ENCODE results near the gene CACNA2D3.
A peak's percentile ranks its signal among the peaks of the same experiment; 100 is the strongest.

The CACNA2D3 gene

DNA sequence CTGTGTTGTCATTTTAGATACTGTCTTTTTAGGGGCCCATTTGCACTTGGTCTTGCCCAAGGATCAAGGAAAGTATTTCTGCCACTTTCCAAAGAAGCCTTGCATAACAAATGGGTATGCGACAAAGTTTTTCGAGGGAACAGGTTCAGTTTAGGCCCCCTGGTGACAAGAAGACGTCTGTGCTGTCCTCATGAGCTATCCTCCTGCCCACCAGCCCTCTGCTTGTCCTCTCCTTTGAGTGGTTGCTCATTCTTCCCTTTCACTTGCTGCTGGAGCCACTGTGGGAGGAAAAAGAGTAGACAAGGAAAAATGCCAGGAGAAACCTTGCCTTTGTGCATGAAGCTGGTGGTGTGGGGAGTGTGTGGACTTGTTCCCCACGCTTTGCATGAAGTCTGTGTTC lies 171.9 kb downstream of the CACNA2D3 start:
- no peak for FAIRE-seq

DNA sequence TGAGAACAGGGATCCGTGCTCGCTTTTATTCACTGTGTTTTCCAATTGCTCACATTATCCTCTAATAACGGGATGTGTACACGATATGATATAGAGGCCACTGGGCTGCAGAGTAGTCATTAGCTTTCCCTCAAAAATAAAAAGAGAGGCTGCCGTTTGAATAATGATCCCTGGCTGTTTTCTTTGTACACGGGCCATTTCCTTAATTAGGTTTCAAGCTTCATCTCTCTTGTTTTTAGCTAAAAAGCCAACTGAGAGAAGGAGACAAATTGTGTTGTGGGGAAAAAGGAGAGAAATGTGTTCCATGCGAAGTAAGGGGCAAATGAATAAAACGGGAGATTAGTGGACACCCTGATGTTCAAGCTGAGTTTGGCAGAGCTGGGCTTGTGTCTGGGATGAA lies 174.2 kb downstream of the CACNA2D3 start:
- FAIRE-seq, result no peak

DNA sequence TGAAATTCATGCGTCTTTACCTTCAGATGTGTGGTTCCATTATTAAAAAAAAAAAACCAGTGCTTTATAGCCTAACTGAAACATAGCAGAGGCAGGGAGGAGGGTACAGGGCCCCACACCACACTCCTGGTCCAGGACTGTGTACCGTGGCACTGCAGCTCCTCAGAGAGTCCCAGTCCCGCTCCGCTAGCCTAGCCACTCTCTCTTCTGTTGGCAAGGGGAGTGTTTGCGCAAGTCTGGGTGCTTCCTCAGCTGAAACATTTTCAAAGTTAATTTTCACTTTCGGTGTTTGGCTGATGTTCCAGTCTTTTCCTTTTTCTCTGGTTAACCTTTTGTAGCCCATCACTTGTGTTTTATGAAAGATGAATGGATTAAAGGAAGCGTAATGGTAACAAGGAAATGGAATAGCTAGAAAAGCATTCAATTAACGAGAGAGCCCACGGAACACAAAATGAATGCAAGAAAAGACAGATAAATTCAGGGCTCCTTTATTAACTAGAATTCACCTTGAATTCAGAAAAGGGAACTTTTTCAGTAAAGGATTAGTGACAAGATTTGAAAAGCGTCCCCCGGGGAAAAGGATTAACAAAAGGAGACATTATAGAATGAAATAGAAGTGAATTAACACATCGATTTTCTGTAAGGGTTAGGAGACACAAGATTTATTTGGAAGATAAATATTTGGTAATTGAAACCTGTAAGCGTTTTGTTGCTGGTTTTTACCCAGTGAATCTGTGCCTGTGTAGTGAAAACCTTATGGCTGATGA lies 177.0 kb downstream of the CACNA2D3 start:
- peak; percentile 55 for FAIRE-seq

GRCh38 chr3:54303517-54304375 lies 181.4 kb downstream of the CACNA2D3 start:
- FAIRE-seq, result no peak

GRCh38 chr3:54304877-54305276 lies 182.5 kb downstream of the CACNA2D3 start:
- FAIRE-seq, result no peak

DNA sequence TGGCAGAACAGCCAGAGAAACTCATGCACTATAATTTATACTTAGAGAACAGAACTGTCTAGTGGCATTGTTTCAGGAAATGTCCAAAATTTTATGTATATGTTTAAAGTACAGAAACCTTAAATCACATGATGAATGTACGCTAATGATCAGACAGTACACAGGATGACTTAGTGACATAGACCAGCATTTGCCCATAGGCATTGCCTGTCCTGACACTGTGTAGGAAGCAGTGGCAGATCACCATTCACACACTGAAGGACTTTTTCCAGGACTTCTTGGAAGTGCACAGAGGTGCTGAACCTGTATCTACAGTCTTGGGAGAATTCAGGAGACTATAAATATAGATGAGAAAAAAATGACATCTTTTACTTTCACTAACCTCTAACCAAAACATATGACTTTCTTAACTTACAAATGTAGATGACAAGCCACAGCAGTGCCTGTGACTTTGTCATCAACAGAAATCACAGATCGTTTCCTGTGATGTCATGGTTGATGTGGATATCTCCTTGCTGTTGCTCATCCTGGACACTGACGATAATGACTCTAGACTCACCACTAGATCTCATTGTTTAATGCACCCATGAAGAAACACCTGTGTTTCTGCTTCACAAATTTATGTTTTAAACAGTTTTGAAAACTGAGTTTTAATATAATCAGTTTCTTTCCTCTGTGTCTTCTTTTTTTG lies 183.2 kb downstream of the CACNA2D3 start:
- no peak for FAIRE-seq

- no peak for FAIRE-seq
Observed at GRCh38 chr3:54307566-54308180, 185.3 kb downstream of the CACNA2D3 start.

DNA sequence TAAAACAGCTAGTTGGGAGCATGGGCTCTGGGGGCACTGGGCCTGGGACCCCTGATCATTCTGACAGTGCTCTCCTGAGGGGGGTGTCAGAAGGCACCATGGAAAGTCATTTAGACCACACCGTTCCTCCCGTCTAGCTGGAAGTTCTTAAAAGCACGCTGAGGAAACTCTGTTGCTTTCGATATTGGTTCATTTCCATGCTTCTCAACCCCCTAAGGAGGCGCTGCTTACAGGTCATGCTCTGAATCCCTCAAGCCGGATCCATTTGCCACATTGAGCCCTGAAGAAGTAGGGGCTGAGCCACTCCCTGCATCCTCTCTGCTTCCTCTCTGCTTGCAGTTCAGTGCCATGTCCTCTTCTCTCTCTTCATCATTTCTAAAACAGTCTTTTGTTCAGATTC lies 187.2 kb downstream of the CACNA2D3 start:
- no peak for FAIRE-seq

DNA sequence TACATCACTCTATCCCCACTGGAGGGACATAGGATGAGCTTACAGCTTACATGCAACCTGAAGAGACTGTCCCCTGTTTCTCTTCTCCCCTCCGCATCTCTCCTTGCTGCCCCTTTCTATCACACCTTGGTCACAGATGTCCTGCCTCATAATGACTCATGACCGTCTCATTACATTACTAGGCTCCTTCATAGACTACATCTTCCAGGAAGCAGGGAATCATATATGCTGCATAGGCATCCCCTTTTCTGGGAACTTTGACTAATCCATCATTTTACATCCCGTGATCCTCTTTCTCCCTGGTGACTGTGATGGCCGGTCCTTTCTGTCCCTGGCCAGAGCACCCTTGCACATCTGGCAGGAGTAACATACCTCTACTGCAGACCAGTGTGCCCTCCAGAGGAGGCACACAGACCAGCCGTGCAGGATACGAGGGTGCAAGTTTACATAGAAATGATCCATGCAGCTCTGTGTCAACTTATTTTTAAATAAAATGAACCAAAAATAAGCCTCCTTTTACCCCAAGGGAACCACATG lies 188.9 kb downstream of the CACNA2D3 start:
- no peak for FAIRE-seq

DNA sequence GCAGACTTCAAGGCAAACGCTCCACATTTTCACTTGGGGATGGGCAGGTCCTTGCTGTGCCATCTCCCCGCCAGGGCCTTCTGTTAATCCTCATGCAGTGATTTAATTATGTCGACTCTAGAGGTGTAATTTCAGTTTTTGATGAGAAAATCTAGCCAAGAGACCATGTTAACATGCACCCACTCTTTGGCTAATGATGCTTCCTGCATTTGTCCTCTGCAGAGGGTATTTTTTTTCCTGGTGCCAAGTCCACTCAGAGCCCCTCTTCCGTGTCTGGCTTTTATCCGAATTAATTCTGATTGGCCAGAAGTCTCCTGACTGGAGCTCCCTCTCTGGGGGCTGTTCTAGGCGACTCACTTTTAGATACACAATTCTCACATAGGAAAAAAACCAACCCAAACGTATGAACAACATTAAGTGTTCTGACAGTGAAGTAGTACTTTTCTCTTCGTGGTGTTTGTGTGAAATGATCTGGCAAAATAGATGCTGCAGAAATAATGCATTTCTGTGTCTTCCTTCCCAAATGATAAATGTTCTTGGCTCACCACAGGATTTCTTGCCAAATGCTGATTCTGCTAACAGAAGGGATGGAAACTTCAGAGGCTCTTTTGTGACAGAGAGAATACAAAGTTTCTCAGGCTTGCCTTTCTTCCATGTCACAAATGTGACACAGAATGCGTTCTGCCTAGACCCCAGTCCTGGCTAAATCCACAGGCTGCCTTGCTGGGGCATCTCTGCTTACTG lies 190.0 kb downstream of the CACNA2D3 start:
- FAIRE-seq, result no peak

DNA sequence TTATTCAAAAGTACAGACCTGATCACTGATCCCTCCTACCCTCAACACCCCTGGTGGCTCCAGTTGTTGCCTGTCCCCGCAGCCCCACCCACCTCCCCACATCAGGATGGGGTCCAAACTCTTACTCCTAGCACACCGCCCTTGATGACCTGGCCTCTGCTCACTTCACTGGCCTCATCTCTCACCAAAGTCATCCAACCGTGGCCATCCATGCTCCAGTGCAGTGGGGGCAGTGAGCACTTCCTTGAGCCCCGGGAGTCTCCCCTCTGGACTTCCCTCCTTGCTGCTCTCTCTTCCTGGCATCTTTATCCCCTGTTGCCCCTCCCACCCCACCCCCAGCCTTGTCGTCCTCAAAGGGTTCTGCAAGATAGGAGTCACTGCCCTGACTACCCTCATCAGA lies 191.1 kb downstream of the CACNA2D3 start:
- FAIRE-seq, result no peak

- no peak for FAIRE-seq
Observed at GRCh38 chr3:54321520-54321919, 199.2 kb downstream of the CACNA2D3 start.

DNA sequence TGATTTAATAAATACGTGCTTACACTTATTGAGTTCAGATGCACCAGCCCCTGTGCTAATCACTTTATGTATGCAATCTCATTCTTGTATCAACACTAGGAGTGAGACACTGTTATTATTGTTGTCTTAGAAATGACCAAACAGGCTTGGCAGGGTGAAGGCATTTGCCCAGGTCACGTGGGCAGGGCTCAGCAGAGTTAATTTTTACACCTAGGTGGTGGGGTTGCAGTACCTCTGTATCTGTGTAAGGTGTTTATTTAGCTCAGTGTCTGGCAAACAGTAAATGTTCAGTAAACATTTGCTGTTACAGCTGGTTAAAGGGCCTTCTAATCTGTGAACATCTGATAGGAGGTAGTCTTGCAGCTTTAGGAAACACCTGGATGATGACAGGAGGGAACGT lies 200.0 kb downstream of the CACNA2D3 start:
- no peak for FAIRE-seq

DNA sequence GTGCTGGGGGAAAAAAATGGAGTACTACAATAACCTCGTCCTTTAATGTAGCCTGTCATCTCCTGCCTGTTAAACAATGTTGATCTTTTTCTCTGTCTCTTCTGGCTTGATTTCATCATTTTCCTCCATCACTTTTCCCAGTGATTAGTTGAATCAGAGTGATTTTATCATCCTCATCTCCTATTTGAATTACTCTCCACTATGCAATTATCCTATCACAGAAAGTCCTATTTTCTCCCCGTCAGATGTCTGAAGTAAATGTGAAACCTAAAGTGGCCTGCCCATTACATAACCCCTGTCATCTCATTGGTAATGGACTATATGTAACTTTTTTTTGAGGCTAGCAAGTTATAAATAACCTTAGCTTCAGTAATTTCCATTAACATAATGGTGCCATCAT lies 201.8 kb downstream of the CACNA2D3 start:
- FAIRE-seq, result no peak

GRCh38 chr3:54326951-54327350 lies 204.6 kb downstream of the CACNA2D3 start:
- no peak for FAIRE-seq

DNA sequence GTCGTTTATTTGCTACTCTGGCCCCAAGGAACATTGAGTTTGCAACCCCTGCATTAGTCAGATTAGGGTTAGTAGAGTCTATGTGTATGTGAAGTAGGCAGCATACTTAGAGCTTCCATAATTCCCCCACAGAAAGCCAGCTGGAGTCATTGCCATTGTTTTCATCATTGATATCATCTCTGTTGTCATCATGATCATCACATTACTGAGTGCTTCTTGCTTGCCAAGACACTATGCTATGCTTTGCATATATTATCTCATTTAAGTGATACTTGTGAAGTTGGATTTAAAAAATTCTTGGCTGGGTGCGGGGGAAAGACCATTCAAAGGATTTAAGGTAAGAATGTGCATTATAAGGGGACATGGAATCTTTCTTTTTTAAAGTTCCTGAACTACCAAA lies 209.0 kb downstream of the CACNA2D3 start:
- FAIRE-seq, result no peak

DNA sequence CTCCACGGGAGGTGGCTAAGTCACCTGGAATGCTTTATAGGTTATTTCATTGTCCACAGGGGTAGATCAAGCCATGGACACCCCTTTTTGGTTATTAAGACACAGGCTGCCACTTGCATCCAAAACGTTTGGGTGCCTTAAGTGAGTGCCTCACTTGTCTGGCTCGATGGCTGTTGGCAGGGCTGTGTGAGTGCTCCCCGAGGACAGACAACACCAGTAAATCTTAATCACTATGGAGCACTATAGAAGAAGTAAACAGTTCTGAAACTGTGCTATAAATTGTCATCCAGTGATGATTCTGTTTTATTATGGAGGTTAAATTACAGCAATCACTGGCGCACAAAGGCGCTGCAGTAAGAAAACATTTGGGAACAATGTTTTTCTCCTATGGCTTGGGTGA lies 215.5 kb downstream of the CACNA2D3 start:
- FAIRE-seq, result no peak

DNA sequence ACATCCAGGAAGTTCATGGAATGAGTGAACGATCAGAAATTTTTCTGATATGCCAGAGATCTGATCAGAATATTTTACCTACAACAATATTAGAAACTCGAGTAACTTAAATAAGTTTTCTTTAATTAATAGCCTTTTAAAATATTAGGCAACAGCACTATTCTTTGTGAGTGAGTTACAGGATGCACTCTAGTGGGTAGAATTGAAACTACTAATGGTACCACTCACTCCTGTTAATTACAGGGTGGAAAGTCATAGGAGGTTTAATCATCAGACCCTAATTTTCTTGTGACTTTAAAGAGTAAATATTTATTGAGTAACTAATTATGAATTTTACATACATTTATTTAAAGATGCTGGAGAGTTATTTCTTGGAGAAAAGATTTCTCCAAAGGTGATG lies 217.3 kb downstream of the CACNA2D3 start:
- no peak for FAIRE-seq

- FAIRE-seq, result no peak
Observed at GRCh38 chr3:54341811-54342210, 219.5 kb downstream of the CACNA2D3 start.

DNA sequence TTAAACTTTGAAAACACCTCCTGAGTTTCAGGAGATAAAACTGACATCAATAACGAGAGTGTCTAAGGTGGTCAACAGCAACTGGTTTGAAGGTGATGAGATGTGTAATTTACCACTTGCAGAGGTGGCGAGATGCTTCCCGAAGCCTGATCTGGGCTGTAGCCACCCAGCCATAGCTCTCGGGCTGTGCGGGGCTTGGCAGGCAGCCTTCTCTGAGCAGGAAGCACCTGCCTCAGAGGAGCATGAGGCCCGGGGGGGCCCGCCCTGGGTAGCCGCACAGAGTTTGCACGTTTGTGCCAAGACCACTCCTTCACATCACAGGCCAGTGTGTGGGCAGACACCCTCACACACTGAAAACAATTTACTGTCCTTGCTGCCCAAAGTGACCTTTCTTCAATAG lies 220.3 kb downstream of the CACNA2D3 start:
- FAIRE-seq, result no peak

DNA sequence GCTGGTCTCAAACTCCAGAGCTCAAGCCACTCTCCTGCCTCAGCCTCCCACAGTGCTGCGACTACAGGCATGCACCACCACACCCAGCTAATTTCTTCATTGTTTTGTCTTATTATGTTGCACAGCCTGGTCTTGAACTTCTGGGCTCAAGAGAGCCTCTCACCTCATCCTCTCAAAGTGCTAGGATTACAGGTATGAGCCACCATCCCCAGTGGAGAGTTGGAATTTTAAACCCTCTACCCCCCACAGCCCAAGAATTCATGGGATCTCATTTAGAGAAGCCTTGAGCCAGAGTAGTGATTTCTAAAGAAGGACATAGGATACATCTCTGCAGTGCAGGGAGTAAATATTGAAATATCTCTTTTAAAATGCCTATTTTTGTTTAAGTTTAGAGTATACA lies 221.1 kb downstream of the CACNA2D3 start:
- no peak for FAIRE-seq

DNA sequence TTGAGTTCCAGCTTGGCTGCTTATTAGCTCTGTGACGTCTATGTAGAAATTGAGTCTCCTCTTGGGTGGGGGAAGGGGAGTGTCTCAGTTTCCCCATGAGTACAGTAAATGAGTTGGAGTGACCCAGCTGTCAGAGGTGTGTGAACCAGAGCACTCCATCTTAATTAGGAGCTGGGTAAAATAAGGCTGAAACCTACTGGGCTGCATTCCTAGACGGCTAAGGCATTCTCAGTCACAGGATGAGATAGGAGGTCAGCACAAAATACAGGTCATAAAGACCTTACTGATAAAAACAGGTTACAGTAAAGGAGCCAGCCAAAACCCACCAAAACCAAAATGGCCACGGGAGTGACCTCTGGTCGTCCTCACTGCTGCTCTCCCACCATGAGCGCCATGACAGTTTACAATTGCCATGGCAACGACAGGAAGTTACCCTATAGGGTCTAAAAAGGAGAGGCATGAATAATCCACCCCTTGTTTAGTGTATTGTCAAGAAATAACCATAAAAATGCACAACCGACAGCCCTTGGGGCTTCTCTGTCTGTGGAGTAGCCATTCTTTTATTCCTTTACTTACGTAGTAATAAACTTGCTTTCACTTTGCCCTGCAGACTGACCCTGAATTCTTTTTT lies 222.4 kb downstream of the CACNA2D3 start:
- FAIRE-seq, result no peak
